Thoracic aorta (tissue), 2 donors: ENCODE measurements around the gene CHRNB1. TPM values are rescaled to one million over a fixed set of nuclear protein-coding genes. Genes with fewer than 3 reads are reported as not detected.
"Not testable (repeated sequence)": the region's sequence is repeated elsewhere in the genome, so short reads cannot be mapped to it uniquely, and the experiment has no call there.

ENCODE experiments used
- ATAC-seq: fragments of 150-250 bp; one replicate; pipeline ENCODE4 v1.8.0; 2017; ENCODE audit warnings: low read depth; ENCODE audit not compliant: insufficient number of reproducible peaks, low FRiP score
- DNase-seq: peaks from one replicate; pipeline ENCODE4 v3.0.0-alpha.2; 2020; ENCODE audit warnings: low spot score
- H3K27ac ChIP-seq, 2 donors: fragments of 200-600 bp; sonication (generic); 1 replicate in 1 of 2; 2 replicates in 1 of 2; pipeline ENCODE4 v1.5.1; 2016; ENCODE audit warnings: mild to moderate bottlenecking in 2 of 2, moderate library complexity in 2 of 2
- H3K27me3 ChIP-seq: fragments of 200-600 bp; sonication (generic); replicated peaks from 2 replicates; pipeline ENCODE4 v1.6.0; 2016; ENCODE audit warnings: mild to moderate bottlenecking; ENCODE audit not compliant: insufficient read depth
- H3K36me3 ChIP-seq: fragments of 200-600 bp; sonication (generic); one replicate; pipeline ENCODE4 v1.5.1; 2016
- H3K4me1 ChIP-seq, 2 donors: fragments of 200-600 bp; sonication (generic); 1 replicate in 1 of 2; 2 replicates in 1 of 2; pipeline versions ENCODE4 v1.5.1 to v1.6.0; 2016; ENCODE audit warnings: low read depth in 2 of 2, mild to moderate bottlenecking in 1 of 2; ENCODE audit not compliant: control insufficient read depth in 1 of 2
- H3K4me3 ChIP-seq: fragments of 200-600 bp; sonication (generic); 2 replicates; pipeline ENCODE4 v1.5.1; 2016; ENCODE audit warnings: mild to moderate bottlenecking
- H3K9me3 ChIP-seq: fragments of 200-600 bp; sonication (generic); 2 replicates; pipeline ENCODE4 v1.5.1; 2016
- CTCF ChIP-seq: fragments of 200-600 bp; sonication (generic); IDR thresholded peaks from one replicate; pipeline ENCODE4 v1.5.1; 2019; ENCODE audit warnings: antibody characterized with exemption
- total RNA-seq, 2 donors: library from RNA; depleted of rRNA; stranded (reverse); fragments of >200 nt; gene quantifications; one replicate each; pipeline versions ENCODE4 v1.1.0 to v1.2.3, GENCODE V29; 2016

Gene CHRNB1
- total RNA-seq, 2 donors from 2014 or later, result 11.6 to 17.6 TPM

- H3K27ac ChIP-seq, result no peak overlapping the region
- ATAC-seq (no peak), DNase-seq (no peak)
- H3K4me3 ChIP-seq, result no peak overlapping the region
- H3K36me3 ChIP-seq, result peaks cover 15% of the 10 kb centered on the region
- no peak for TF ChIP-seq CTCF
- H3K4me1 ChIP-seq, result peaks cover 8 to 45% of the 10 kb centered on the region in 2 donors
- no peaks in the 10 kb centered on the region for H3K9me3 ChIP-seq
- no peaks in the 10 kb centered on the region for H3K27me3 ChIP-seq
These were observed 23.4 kb downstream of the CHRNB1 start for GRCh38 chr17:7468290-7468689.

- no peaks in the 10 kb centered on the region for H3K27me3 ChIP-seq
- no peak for TF ChIP-seq CTCF
- no peak overlapping the region for H3K4me3 ChIP-seq
- no peaks in the 10 kb centered on the region for H3K9me3 ChIP-seq
- H3K36me3 ChIP-seq, result peaks cover 9% of the 10 kb centered on the region
- H3K4me1 ChIP-seq, result peaks cover 8 to 45% of the 10 kb centered on the region in 2 donors
- DNase-seq (no peak), ATAC-seq (no peak)
- H3K27ac ChIP-seq, result no peak overlapping the region
These were observed 24.0 kb downstream of the CHRNB1 start for GRCh38 chr17:7468804-7469389.

- H3K9me3 ChIP-seq, DNase-seq, H3K27me3 ChIP-seq, ATAC-seq, H3K27ac ChIP-seq, H3K36me3 ChIP-seq, H3K4me3 ChIP-seq: not testable (repeated sequence)
- H3K4me1 ChIP-seq, result peaks cover 8 to 51% of the 10 kb centered on the region in 2 donors
These were observed 25.0 kb downstream of the CHRNB1 start for GRCh38 chr17:7469843-7470242.

- not testable (repeated sequence) for H3K27me3 ChIP-seq, H3K36me3 ChIP-seq, H3K9me3 ChIP-seq, DNase-seq, ATAC-seq, H3K4me3 ChIP-seq, H3K27ac ChIP-seq
- peaks cover 14 to 58% of the 10 kb centered on the region in 2 donors for H3K4me1 ChIP-seq
These were observed 25.7 kb downstream of the CHRNB1 start for GRCh38 chr17:7470457-7470973.

GRCh38 chr17:7471729-7472128, 26.9 kb downstream of the CHRNB1 start:
- no peak overlapping the region for H3K27ac ChIP-seq
- peaks cover 26 to 59% of the 10 kb centered on the region in 2 donors for H3K4me1 ChIP-seq
- no peaks in the 10 kb centered on the region for H3K9me3 ChIP-seq
- DNase-seq, result no peak
- H3K27me3 ChIP-seq, result no peaks in the 10 kb centered on the region
- ATAC-seq, result no peak
- H3K36me3 ChIP-seq, result no peaks in the 10 kb centered on the region
- TF ChIP-seq CTCF, result no peak
- no peak overlapping the region for H3K4me3 ChIP-seq

- H3K4me1 ChIP-seq, result peaks cover 29 to 57% of the 10 kb centered on the region in 2 donors
- not testable (repeated sequence) for H3K27me3 ChIP-seq, H3K9me3 ChIP-seq, H3K4me3 ChIP-seq, DNase-seq, H3K27ac ChIP-seq, ATAC-seq, H3K36me3 ChIP-seq
These were observed 29.9 kb downstream of the CHRNB1 start for GRCh38 chr17:7474767-7475166.
